ENCODE measurements around the gene SLCO4A1. TPM values are rescaled to one million over a fixed set of nuclear protein-coding genes. Genes with fewer than 3 reads are reported as not detected.

The SLCO4A1 gene
- total and polyA plus RNA-seq, 2 donors (not counting 3 experiments of a cell fraction or from before 2014, with no cell fraction given) = 1.4 to 4.1 TPM

GRCh38 chr20:62699296-62699695 lies 57.0 kb downstream of the SLCO4A1 start:
- Histone ChIP-seq H2AFZ (ENCODE audit: low read depth, low read length) (no peak overlapping the region), H3K4me2 (ENCODE audit: insufficient read depth, low read length) (no peak overlapping the region), H3K79me2 (ENCODE audit: control insufficient read depth, insufficient read depth, low read length) (no peaks in the 10 kb centered on the region), H3K9ac (replicated peaks; ENCODE audit: extremely low read depth, insufficient read depth, low read length) (no peak overlapping the region), H3K36me3 (ENCODE audit: control insufficient read depth in 2 of 2, extremely low read depth in 1 of 2, insufficient read depth in 2 of 2, low read length in 2 of 2) (no peaks in the 10 kb centered on the region), H4K20me1 (replicated peaks; ENCODE audit: control insufficient read depth, extremely low read depth, insufficient read depth, low read length) (no peaks in the 10 kb centered on the region), H3K27me3 (ENCODE audit: control insufficient read depth in 2 of 2, insufficient read depth in 2 of 2, low read length in 2 of 2) (no peaks in the 10 kb centered on the region), H3K9me1 (replicated peaks; ENCODE audit: control insufficient read depth, extremely low read depth, insufficient read depth, low read length) (no peaks in the 10 kb centered on the region), H3K4me3 (replicated peaks in 1 of 3; ENCODE audit: insufficient read depth in 1 of 3, low read depth in 1 of 3, low read length in 3 of 3) (no peak overlapping the region), H3K4me1 (ENCODE audit: control insufficient read depth, extremely low read depth, insufficient read depth, low read length) (peaks cover 16% of the 10 kb centered on the region), H3K9me3 (replicated peaks; ENCODE audit: control insufficient read depth, insufficient read depth, low read length) (no peaks in the 10 kb centered on the region), H3K27ac (ENCODE audit: insufficient read depth, low read depth, low read length) (no peak overlapping the region)
- no peak for FAIRE-seq
- POLR2A ChIA-PET = no interaction called here
- dilution Hi-C loops (cut with MboI; ENCODE audit: extremely low pct_ligation_motif_present, low sequenced_read_pairs) = no loop called here
- no peak for DNase-seq (ENCODE audit: low read depth, low spot score)
- no TSS peak for BruUV-seq (replicated peaks)
- TF ChIP-seq JUN (IDR thresholded peaks at IDR 0.05; ENCODE audit: borderline replicate concordance, insufficient read depth, insufficient read length, low read depth) (no peak), MYC (IDR thresholded peaks at IDR 0.05; ENCODE audit: low read depth, low read length) (no peak), CTCF (IDR thresholded peaks at IDR 0.05; ENCODE audit: extremely low read depth in 1 of 2, insufficient read depth in 1 of 2, low read depth in 1 of 2, low read length in 2 of 2) (no peak), POLR2AphosphoS5 (IDR thresholded peaks at IDR 0.05; ENCODE audit: insufficient read depth, low read depth, low read length) (no peak), MAX (IDR thresholded peaks at IDR 0.05; ENCODE audit: insufficient read depth, insufficient read length) (no peak), GATA2 (IDR thresholded peaks at IDR 0.05; ENCODE audit: insufficient read depth, insufficient read length, low read depth, low read length) (no peak), POLR2A (IDR thresholded peaks at IDR 0.05; ENCODE audit: low read depth, low read length) (no peak), FOS (IDR thresholded peaks at IDR 0.05; ENCODE audit: borderline replicate concordance, insufficient read depth, low read length) (no peak), EZH2 (IDR thresholded peaks at IDR 0.05; ENCODE audit: borderline replicate concordance, low read depth, low read length, severe bottlenecking) (no peak)
- intact Hi-C loops (cut with micrococcal nuclease) = no loop called here
- CTCF ChIA-PET = interaction anchor here (1.7 kb wide), 1 partner anchor 9 kb away, joined by 7 read pairs; the partner anchor contains the start of gene NTSR1
